GM13976 (cell line): ENCODE data around the gene CDV3.
A peak's percentile ranks its signal among the peaks of the same experiment; 100 is the strongest.

Source experiments
- DNase-seq: peaks from one replicate; pipeline ENCODE4 v3.0.0; 2012; ENCODE audit warnings: low spot score
- in situ Hi-C: fragments of 300-500 bp; cut with MboI; formaldehyde crosslinking; loops from one replicate; pipeline ENCODE4 v1.12.0; 2022; ENCODE audit warnings: low sequenced_read_pairs, mixed read lengths, inconsistent platforms; ENCODE audit not compliant: unreplicated experiment
- TF ChIP-seq, protein P1 (sequence below): IDR thresholded peaks from 2 replicates; pipeline ENCODE4 v1.5.1; 2012; ENCODE audit warnings: borderline replicate concordance, mild to moderate bottlenecking; ENCODE audit not compliant: insufficient read depth; ENCODE audit errors: extremely low read depth, missing control alignments, control extremely low read depth

Gene CDV3

DNA sequence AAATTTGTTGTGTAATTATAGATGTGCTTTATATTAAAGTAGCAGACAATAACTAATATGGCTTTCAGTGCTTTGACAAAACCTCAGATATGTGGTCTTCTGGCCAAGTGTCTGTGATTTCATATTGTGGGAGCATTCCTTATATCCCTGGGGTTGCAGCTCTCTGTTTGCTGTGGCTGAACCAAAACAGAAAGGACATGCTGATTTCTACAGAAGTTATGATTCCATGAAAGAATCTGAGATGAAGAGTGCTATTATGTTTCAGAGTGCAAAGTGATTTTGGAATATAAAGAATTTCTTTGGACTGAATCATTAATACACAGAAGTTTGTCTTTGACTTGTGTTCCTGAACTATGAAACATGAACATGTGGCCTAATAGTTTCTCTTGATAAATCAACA is 36.5 kb downstream of the CDV3 start:
- TF ChIP-seq, protein P1, sequence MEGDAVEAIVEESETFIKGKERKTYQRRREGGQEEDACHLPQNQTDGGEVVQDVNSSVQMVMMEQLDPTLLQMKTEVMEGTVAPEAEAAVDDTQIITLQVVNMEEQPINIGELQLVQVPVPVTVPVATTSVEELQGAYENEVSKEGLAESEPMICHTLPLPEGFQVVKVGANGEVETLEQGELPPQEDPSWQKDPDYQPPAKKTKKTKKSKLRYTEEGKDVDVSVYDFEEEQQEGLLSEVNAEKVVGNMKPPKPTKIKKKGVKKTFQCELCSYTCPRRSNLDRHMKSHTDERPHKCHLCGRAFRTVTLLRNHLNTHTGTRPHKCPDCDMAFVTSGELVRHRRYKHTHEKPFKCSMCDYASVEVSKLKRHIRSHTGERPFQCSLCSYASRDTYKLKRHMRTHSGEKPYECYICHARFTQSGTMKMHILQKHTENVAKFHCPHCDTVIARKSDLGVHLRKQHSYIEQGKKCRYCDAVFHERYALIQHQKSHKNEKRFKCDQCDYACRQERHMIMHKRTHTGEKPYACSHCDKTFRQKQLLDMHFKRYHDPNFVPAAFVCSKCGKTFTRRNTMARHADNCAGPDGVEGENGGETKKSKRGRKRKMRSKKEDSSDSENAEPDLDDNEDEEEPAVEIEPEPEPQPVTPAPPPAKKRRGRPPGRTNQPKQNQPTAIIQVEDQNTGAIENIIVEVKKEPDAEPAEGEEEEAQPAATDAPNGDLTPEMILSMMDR = no peak
- DNase-seq = no peak
- in situ Hi-C loops = no loop called here

DNA sequence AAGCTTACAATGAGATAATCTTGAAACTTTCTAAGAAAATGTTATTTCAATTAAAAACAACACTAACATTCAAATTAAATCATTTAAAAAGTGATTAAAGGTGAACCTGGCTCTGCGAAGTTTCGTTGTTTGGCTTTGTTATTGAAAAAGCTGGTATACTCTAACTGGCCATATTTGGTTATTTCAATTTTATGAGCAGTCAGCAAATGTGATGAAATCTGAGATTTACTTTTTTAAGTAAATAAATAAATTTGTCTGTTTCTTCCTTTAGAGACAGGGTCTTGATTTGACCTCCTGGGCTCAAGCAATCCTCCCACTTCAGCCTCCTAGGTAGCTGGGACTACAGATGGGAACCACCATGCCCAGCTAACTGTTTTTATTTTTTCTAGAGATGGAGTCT is 38.0 kb downstream of the CDV3 start:
- TF ChIP-seq, protein P1 = no peak
- in situ Hi-C loops = no loop called here

GRCh38 chr3:133620066-133620784 is 46.7 kb downstream of the CDV3 start:
- DNase-seq = peak; percentile 70
- TF ChIP-seq, protein P1 = no peak
- in situ Hi-C loops = no loop called here

More for the DNA sequence above, 38.0 kb downstream of the CDV3 start:
- no peak for DNase-seq

DNA sequence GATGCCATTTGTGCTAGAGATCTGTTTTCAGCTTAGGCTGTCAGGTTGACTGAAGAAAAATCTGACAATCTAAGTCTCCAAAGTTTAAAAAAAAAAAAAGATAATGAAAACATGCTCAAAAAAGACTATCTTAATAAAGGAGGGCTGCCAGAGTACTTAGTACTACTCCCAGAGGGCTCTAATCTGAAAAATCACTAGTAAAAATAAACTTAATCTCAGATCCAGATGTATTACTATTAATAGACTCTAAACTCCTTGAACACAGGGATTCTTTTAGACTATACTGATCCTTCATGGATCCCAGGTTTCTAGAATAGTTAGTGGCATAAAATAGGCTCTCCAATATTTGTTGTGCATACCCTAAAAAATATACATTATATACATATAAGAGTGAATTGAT is 54.3 kb downstream of the CDV3 start:
- TF ChIP-seq, protein P1 = no peak
- in situ Hi-C loops = no loop called here
- DNase-seq = no peak

DNA sequence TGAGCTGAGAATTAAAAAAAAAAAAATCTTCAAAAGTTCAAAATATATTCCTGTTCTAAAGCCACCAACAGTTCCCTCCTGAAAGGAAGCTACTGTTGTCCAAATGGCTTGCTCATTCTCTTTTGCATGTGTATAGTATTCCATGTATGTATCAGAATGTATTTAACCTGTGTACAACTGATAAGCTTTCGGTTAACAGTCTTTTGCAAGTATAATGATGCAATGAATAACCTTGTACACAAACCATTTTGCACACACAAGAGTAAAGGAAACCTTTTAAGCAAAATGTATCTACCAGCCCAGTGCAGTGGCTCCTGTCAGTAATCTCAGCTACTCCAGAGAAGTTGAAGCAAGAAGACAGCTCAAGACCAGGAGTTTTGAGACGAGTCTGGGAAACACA is 55.7 kb downstream of the CDV3 start:
- DNase-seq = no peak
- TF ChIP-seq, protein P1 = no peak
- in situ Hi-C loops = no loop called here

- DNase-seq = no peak
- TF ChIP-seq, protein P1 = no peak
- in situ Hi-C loops = no loop called here
These were observed 60.0 kb downstream of the CDV3 start for GRCh38 chr3:133633439-133633838.
